NCI-H146 treated with DMSO at 0.1 percent for 48 hours (cell line): ENCODE data around the gene CUX1.
A peak's percentile ranks its signal among the peaks of the same experiment; 100 is the strongest.

Experiments used
- DNase-seq: peaks from one replicate; lab custom pipeline; 2025; ENCODE audit not compliant: unreplicated experiment; lab: John Stamatoyannopoulos, UW

CUX1 gene

DNA sequence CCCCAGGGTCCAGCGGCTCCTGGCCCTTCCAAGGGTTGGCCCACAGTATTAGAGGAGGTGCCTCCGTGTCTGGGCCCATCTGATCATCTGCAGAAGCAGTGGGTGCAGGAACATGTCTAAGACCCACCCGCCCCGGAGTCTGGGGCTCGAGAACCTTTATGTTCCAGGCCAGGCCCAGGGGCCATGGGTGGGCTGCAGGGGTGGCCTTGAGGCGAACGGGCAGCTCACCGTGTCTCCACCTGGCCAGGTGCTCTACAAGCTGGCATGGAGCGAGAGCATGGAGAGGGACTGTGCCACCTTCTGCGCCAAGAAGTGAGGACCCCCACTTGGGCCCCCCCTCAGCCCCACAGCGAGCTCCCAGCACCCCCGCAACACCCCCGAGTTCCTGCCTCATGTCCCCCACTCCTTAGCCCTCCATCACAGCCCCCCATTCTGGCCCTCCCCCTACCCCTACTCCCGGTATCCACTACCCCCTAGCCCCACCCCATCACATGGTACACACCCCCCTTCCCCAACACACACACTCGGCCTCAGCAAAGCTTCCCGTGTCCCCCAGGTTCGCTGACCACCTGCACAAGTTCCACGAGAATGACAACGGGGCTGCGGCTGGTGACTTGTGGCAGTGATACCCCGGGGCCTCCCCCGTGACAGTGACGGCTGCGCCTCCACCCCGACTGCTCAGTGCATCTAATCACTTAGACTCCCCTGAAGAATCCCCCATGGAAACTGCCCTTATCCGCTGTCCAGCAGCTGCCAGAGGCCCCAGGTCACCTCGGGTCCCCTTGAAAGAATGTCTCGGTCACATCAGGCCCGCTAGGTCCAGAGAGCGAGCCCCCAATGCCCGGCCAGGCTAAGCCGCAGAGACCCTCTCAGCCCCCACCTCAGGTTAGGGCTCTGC lies 465.3 kb downstream of the CUX1 start:
- no peak for DNase-seq

GRCh38 chr7:102283477-102284189 lies 466.2 kb downstream of the CUX1 start:
- DNase-seq, result no peak

DNA sequence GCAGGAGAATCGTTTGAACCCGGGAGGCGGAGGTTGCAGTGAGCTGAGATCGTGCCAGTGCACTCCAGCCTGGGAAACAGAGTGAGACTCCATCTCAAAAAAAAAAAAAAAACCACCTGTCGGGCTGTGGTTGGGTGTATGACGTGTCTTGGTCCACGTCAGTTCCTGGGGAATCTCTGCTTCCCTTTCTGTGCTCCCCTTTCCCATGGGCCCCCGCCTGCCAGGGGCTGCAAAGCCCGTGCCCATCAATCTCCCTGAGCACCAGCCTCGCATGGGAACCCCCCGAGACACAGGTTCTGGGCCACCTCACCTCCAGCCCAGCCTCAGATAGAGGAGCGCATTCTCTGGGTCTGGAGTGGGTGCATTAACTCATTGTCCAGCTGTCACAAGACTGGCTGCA lies 467.0 kb downstream of the CUX1 start:
- DNase-seq, result no peak

GRCh38 chr7:102284891-102285539 lies 467.6 kb downstream of the CUX1 start:
- DNase-seq, result no peak

GRCh38 chr7:102285540-102286236 lies 468.3 kb downstream of the CUX1 start:
- DNase-seq, result no peak

- peak; percentile 9 for DNase-seq
These were observed 469.0 kb downstream of the CUX1 start, which contains the start of gene SH2B2 for GRCh38 chr7:102286237-102287110. Gene SH2B2, plus strand, starts transcription at chr7:102286868. Its CDS starts 13,683 bp downstream, at chr7:102300551.

DNA sequence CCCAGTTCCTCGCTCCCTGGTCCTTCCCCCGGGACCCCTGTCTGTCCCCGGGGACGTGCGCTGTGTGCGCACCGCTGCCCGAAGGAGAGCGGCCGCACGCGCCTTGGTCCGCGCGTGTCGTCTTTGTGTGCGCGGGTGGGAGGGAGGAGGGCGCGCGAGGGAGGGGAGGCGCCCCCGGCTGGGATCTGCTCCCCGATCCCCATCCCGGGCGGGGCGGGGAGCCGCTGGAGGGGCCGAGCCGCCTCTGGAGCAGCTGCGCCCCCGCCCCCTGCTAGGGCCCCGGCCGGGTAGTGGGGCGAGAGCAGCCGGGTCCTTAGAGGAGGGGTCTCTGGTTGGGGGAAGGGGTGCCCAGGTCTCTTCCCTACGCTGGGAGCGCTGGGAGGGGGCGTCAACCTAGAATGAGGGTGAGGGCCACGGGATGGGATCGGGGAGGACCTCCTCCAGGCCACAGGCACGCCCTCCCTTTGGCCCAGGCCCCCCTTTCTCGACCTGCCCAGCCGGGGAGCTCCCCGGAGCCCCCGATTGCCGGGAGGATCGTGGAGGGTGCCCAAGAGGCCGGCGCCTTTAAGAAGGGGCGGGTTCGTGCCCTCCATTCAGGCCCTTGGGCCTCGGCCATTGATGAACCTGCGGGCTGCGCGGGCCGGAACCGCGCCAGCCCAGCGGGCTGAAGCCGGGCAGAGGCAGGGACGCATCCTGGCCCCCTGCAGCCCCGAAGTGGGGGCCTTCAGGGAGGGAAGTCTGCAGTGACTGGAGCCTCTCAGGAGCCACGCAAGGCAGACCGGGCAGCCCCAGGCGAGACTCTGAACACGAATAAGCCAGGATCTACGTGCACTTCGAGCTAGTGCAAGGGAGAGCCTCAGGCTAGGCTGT lies 469.9 kb downstream of the CUX1 start:
- no peak for DNase-seq

GRCh38 chr7:102287981-102288278 lies 470.5 kb downstream of the CUX1 start:
- DNase-seq, result no peak

DNA sequence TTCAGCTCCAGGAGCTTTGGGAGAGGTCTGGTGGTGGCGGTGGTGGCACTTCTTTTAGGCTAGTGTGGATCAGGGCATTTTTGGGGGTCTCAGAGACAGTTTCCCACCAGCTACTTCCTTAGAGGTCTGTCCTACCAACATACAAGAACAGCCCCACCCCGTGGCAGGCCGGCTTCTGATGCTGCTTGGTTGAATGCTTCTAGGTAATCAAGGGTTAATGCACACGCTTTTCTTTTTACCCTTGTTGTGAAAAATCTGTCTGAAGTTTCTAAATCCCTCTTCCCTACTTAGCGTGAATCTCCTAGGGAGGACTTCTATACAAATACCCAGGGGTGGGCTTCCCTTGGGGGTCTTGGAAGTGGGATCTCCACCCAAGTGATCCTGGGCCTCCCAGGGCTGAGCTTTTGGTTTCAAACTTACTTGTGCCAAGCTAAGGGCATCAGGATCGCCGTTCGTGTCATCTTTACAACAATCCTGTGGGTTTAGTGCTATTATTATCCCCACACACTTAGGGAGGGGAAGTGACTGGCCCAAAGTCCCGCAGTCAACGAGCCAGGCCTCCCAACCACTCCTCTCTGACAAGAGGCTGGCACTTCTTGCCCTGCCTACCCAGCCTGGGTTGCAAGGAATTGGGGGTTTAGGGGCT lies 471.0 kb downstream of the CUX1 start:
- DNase-seq, result no peak

DNA sequence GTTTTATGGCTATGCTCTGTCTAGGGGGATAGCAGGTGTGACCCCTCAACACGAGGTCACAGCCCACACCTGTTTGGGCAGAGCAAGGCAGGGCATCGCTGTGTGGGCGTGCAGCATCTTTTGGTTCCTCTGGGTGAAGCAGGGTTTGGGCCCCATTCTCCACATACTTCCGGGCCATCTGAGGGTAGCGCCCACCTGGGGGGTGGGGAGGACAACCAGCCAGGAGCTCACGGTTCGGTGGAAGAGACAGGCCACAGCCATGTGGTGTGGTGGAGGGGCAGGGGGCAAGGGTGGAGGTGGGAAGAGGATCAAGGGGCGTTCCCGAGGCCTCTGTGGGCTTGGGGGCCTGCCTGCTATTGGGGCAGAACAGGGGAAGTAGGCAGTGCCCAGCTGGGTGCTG lies 471.6 kb downstream of the CUX1 start:
- no peak for DNase-seq

DNA sequence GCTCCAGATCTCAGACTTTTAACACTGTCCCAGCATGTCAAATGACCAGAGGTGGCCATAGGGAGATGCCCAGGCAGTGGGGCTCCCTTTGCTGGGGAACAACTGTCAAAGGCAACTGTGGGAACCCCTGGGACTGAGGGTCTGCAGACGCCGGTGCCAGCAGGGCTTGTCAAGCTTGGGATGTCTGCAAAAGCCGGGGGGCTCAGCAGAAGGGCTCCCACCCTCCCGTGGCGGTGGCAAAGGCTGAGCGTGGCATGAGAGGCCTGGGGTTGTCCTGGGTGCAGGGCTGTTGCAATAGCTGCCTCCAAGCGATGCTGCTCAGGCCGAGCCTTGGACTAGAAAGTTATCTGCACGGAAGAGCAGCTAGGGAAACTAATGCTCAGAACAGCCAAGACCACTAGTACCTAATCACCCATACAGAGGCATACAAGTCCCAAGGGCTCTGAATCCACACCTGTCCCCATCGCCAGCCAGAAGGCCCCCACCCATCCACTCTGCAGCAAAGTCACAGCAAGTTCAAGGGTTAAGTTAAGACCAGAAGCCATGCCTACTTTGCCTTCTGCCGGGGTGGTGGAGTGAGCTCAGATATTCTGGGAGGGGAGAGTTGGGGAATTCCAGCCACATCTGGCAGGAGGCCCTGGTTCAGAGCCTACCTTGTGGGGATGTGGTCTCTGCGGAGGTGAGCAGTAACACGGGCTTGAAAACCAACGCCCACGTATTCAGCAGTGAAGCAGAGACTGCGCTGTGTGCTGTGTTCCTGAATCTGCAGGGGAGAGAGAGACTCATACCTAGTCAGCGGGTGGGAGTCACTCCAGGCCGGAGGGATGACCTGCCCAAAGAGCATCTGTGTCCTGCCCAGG lies 473.9 kb downstream of the CUX1 start:
- DNase-seq, result no peak

DNA sequence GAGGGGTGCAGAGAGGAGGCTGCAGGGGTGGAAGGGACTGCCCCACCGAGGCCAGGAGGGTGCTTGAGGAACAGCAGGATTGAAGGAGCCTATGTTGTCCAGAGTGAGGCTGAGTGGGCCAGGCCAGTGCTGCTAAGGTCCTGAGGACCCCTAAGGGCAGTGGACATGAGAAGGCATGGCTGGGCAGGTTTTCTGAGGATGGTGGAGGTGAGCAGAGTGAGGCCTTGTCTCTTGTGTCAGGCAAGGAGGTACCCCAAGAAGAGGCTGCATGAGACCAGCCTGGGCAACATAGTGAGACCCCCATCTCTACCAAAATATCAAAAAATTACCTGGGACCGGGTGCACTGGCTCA lies 474.5 kb downstream of the CUX1 start:
- DNase-seq, result no peak

GRCh38 chr7:102292813-102293798 lies 475.7 kb downstream of the CUX1 start:
- no peak for DNase-seq

- no peak for DNase-seq
These were observed 477.2 kb downstream of the CUX1 start for GRCh38 chr7:102294589-102294988.

DNA sequence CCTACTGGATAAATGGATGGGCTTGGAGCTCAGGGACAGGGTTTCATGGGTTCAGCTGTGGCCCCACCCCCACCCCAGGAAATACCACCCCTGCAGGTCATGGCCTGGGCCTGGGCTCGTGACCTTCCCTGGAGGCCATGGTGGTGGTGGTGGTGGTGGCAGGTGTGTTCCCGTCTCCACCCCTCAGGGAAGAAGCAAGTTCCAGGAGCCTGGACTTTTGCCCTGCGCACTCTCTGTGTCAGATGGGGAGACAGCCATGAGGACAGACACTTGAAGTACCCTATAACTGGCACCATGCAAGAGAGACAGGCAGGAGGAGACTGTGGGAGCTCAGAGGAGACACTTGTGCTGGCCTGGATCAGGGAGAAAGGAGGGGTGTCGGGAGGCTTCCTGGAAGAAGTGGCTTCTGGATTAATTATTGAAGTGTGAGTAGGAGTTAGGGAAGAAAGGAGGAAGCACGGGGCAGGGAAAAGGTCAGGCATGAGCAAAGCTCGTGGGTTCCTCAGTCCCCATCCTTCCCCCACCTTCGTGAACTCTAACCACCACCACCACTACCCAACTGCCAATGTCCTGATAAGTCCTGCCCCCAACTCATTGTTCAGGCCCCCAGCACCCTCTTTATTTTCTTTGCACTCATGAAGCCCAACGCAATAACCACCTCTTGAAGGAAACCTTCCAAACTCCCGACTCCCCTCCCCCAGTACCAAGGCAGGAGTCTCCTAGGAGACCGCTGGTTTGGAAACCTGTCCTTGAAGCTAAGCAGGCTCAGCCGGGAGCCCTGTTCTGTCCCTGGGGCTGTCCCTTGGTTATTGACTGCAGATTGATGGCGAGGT lies 478.1 kb downstream of the CUX1 start:
- DNase-seq, result no peak

- DNase-seq, result no peak
These were observed 478.7 kb downstream of the CUX1 start for GRCh38 chr7:102296179-102296438.
